PFSK-1 (cell line): Measurements from ENCODE around the gene PPL.

Source experiments
- FOXP2 ChIP-seq: optimal IDR thresholded peaks from 2 replicates; pipeline ENCODE3; 2011; ENCODE audit warnings: borderline replicate concordance, control low read depth, inconsistent platforms; ENCODE audit not compliant: insufficient read depth; ENCODE audit errors: extremely low read length, extremely low read depth
- POLR2AphosphoS5 ChIP-seq: IDR thresholded peaks from 2 replicates; pipeline ENCODE4 v1.6.1; 2012; ENCODE audit warnings: low read depth, mild to moderate bottlenecking, control low read depth, low read length, moderate library complexity
- SIN3A ChIP-seq: IDR thresholded peaks from 2 replicates; pipeline ENCODE4 v1.6.1; 2012; ENCODE audit warnings: mild to moderate bottlenecking, low read length, moderate library complexity, borderline replicate concordance; ENCODE audit not compliant: insufficient read depth
- TAF1 ChIP-seq: IDR thresholded peaks from 2 replicates; pipeline ENCODE4 v1.6.1; 2012; ENCODE audit warnings: low read length, control low read depth, borderline replicate concordance; ENCODE audit not compliant: insufficient read depth
- TF ChIP-seq, protein P1 (sequence below), 2 experiments: IDR thresholded peaks; 2 replicates each; pipeline versions ENCODE4 v1.6.1 to v1.8.0; 2011 to 2012; ENCODE audit warnings: low read depth in 2 of 2, low read length in 2 of 2, control low read depth in 1 of 2, inconsistent platforms in 1 of 2, mild to moderate bottlenecking in 1 of 2, moderate library complexity in 1 of 2; ENCODE audit not compliant: insufficient read depth in 1 of 2

PPL gene

DNA sequence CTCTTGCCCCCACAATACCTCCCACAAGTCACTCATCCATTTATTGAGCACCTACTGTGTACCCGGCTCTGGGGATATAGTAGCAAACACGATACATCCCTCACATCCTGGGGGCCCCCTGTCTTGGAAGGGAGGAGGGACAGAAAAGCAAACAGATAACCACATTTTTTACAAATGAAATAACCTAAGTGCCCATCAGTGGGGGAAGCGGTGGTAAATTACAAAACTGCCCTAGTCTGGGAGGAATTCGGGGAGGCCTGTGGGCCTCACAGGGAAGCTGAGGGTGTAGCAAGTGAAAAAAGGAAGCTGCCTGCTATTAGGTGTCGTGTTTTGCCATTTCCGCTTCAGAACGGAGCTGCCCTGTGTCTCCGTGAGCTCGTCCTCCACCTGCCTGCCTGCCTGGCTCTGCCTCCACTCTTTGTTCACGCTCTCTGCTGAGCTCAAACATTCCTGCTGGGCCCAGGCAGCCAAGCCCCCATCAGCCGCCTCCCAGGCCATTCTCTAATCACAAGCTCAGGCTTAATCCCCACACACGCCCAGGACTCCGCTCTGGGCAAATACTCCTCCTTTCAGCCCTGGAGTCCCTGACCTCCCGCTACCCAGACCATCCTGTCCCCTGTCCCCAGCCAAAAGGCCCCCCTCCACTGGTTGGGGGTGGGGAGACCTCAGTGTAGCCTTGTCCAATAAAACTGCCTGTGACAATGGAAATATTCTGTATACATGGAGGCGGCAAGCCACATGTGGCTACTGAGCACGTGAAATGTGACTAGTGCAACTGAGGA lies 11.0 kb upstream of the PPL start:
- TF ChIP-seq TAF1, result no peak
- TF ChIP-seq FOXP2, result no peak
- no peak for TF ChIP-seq POLR2AphosphoS5
- TF ChIP-seq, protein P1, sequence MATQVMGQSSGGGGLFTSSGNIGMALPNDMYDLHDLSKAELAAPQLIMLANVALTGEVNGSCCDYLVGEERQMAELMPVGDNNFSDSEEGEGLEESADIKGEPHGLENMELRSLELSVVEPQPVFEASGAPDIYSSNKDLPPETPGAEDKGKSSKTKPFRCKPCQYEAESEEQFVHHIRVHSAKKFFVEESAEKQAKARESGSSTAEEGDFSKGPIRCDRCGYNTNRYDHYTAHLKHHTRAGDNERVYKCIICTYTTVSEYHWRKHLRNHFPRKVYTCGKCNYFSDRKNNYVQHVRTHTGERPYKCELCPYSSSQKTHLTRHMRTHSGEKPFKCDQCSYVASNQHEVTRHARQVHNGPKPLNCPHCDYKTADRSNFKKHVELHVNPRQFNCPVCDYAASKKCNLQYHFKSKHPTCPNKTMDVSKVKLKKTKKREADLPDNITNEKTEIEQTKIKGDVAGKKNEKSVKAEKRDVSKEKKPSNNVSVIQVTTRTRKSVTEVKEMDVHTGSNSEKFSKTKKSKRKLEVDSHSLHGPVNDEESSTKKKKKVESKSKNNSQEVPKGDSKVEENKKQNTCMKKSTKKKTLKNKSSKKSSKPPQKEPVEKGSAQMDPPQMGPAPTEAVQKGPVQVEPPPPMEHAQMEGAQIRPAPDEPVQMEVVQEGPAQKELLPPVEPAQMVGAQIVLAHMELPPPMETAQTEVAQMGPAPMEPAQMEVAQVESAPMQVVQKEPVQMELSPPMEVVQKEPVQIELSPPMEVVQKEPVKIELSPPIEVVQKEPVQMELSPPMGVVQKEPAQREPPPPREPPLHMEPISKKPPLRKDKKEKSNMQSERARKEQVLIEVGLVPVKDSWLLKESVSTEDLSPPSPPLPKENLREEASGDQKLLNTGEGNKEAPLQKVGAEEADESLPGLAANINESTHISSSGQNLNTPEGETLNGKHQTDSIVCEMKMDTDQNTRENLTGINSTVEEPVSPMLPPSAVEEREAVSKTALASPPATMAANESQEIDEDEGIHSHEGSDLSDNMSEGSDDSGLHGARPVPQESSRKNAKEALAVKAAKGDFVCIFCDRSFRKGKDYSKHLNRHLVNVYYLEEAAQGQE (IDR thresholded peaks at IDR 0.05; ENCODE audit: insufficient read depth in 1 of 2, low read depth in 2 of 2, low read length in 2 of 2), result no peak
- no peak for TF ChIP-seq SIN3A

DNA sequence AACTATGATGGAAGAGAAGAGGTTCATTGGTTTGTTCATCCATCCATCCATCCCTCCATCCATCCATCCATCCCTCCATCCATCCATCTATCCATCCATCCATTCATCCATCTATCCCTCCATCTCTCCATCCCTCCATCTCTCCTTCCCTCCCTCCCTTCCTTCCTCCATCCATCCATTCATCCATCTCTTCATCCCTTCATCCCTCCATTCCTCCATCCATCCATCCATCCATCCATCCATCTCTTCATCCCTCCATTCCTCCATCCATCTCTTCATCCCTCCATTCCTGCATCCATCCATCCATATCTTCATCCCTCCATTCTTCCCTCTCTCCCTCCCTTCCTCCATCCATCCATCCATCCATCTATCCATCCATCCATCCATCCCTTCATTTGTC lies 10.0 kb upstream of the PPL start:
- TF ChIP-seq TAF1 (no peak), FOXP2 (no peak), SIN3A (no peak), POLR2AphosphoS5 (no peak)
- TF ChIP-seq, protein P1 (IDR thresholded peaks at IDR 0.05; ENCODE audit: insufficient read depth in 1 of 2, low read depth in 2 of 2, low read length in 2 of 2), result no peak

DNA sequence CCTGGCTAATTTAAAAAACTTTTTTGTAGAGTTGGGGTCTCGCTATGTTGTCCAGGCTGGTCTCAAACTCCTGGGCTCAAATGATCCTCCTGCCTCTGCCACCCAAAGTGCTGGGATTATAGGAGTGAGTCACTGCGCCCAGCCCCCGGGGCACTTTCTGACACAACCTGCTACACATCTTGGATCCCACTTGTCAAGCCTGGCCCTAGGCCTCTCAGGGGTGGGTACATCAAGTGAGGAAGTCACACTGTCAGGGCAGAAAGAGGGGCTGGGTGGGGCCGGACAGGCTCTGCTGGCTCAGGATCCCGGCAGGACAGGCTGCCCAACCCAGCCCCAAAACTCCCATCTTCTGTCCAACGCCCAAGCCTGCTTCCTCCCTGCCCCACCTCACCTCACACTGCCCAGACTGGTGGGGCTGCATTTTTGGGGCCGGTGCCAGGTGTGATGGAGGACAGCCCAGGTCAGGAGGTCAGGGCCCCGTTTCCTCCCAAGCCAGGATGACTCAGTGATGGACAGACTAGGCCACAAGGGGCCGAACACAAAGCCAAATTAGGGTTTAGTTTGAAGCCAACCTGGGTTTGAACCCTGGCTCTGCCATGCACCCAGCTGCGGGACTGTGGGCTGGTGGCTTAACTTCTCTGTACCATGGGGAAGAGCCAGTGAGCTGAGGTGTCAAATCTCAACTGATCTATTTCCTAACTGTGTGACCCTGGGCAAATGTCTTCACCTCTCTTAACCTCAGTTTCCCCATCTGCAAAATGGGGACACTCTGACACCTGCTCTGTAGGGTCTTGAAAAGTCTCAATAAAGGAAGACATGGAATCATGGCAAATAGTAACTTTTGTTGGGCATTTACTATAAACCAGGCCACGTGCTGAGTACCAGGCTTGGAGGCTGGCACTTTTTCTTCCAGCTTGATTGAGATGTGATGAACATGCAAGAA lies 8.9 kb upstream of the PPL start:
- no peak for TF ChIP-seq TAF1
- no peak for TF ChIP-seq SIN3A
- TF ChIP-seq POLR2AphosphoS5, result no peak
- no peak for TF ChIP-seq FOXP2
- TF ChIP-seq, protein P1 (IDR thresholded peaks at IDR 0.05; ENCODE audit: insufficient read depth in 1 of 2, low read depth in 2 of 2, low read length in 2 of 2), result no peak

DNA sequence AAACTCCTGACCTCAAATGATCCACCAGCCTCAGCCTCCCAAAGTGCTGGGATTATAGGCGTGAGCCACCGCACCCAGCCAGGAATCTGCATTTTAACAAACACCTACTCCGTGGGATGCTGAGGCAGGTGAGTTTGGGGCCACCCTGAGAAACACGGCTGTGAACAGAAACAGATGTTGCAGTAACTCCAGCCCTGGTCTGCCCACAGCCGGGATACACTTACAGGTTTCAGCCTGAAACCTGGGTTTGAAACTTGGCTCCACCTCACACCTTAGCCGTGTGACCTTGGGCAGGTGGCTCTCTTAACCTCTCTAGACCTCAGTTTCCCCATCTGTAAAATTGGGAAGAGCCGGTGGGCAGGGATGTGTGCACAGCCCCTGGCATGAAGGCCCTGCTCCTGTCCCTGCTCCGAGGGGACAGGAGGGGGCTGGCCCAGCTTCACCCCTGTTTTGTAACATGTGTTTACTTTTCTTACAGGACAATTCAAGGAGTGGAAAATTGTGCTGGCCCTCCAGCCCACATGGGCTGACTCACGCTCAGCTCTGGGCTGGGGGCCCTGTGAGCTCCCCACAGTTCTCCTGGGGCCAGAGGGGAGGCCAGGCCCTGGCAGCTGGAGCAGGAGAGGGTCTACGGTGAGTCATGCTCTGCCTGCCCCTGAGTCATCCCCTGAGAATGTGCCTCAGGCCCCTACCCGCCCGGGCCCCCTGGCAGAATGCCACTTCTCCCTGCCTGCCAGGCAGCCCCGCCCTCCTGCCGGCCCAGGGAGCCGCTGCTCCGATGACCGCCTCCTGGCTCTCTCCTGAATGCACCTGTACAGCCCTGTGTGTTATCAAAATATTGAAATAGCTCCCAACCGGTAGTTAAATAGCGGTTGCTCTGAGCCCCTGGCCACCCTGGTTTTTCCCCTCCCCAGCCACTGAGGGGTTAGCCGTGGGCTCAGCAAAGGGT lies 7.7 kb upstream of the PPL start:
- no peak for TF ChIP-seq SIN3A

DNA sequence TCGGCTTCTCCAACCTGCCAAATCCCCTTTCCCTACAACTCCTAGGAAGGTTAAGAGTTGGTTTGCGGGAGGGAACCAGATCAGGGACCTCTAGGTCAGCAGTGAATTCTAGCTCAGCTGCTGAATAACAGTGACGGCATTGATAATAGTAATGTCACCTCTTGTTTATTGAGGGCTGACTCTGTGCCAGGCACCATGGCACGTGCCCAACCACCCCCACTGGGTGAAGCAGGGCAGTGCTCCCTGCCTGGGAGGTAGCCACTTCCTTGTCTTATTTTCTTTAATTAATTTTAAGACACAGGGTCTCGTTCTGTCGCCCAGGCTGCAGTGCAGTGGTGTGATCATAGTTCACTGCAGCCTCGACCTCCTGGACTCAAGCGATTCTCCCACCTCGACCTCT lies 5.5 kb upstream of the PPL start:
- TF ChIP-seq FOXP2 (no peak), SIN3A (no peak), POLR2AphosphoS5 (no peak), TAF1 (no peak)
- TF ChIP-seq, protein P1 (IDR thresholded peaks at IDR 0.05; ENCODE audit: insufficient read depth in 1 of 2, low read depth in 2 of 2, low read length in 2 of 2), result no peak
